Vagina (tissue), 2 donors: Measurements from ENCODE around the gene MS4A4A.

Source experiments
- POLR2A ChIP-seq, 2 donors: fragments of 450-650 bp; IDR thresholded peaks; one replicate each; pipeline ENCODE4 v1.6.1; 2017; ENCODE audit warnings: antibody characterized with exemption in 2 of 2, mild to moderate bottlenecking in 2 of 2, moderate library complexity in 2 of 2
- POLR2AphosphoS5 ChIP-seq, 2 donors: sonication (generic); formaldehyde crosslinking; IDR thresholded peaks; one replicate each; pipeline ENCODE4 v1.9.0; 2017; ENCODE audit warnings: antibody characterized with exemption in 2 of 2, mild to moderate bottlenecking in 2 of 2, low read depth in 1 of 2; ENCODE audit not compliant: insufficient read depth in 1 of 2
- TF ChIP-seq, protein P1 (sequence below), 3 experiments: fragments of 450-650 bp in 2 of 3; fragments of 200-600 bp in 1 of 3; sonication (generic) in 1 of 3; IDR thresholded peaks; one replicate each; pipeline ENCODE4 v1.5.1; 2017 to 2019; ENCODE audit warnings: antibody characterized with exemption in 3 of 3, mild to moderate bottlenecking in 2 of 3, moderate library complexity in 2 of 3

DNA sequence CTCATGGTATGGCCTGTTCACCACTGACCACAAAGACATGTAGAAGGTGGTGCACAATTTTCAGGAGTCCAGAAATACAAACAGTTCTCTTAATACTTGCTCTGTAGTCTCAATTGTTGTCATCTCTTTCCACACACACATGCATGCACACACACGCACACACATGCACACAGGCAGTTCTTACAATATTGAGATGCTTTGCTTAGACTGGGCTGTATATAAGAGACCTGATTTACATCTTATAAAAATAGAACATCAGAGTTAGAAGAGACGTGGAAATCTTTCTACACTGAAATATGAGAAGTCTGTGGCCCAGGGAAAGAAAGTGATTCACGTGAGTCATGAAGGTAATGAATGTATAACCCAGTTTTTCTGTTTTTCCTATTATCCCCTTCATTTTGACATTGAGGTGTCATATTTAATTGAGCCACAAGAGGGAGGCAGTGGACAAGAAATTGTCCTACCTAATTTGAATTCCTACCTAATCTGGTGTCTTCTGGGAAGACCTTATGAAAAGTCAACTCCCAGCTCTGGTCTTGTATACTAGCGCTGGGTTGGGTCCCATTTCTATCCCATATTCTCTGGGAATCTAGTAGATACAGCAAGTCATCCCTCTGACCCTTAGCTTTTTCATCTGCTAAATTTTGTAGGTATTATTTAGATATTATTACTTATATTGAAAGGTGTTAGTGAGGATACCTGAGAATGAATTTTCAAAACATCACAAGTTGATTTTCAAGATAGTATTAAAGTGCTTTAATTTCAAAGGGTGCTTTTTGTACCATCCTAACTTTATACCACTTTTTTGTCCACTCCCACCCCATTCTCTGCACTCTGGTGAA, 14.9 kb upstream of the MS4A4A start:
- TF ChIP-seq POLR2A (IDR thresholded peaks at IDR 0.05) (no peak), POLR2AphosphoS5 (IDR thresholded peaks at IDR 0.05; ENCODE audit: insufficient read depth in 1 of 2, low read depth in 1 of 2) (no peak)
- TF ChIP-seq, protein P1, sequence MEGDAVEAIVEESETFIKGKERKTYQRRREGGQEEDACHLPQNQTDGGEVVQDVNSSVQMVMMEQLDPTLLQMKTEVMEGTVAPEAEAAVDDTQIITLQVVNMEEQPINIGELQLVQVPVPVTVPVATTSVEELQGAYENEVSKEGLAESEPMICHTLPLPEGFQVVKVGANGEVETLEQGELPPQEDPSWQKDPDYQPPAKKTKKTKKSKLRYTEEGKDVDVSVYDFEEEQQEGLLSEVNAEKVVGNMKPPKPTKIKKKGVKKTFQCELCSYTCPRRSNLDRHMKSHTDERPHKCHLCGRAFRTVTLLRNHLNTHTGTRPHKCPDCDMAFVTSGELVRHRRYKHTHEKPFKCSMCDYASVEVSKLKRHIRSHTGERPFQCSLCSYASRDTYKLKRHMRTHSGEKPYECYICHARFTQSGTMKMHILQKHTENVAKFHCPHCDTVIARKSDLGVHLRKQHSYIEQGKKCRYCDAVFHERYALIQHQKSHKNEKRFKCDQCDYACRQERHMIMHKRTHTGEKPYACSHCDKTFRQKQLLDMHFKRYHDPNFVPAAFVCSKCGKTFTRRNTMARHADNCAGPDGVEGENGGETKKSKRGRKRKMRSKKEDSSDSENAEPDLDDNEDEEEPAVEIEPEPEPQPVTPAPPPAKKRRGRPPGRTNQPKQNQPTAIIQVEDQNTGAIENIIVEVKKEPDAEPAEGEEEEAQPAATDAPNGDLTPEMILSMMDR (IDR thresholded peaks at IDR 0.05), result peak in 2 of 3 experiments; percentile 36 to 59
